ENCODE results near the gene SAT2. TPM values are rescaled to one million over a fixed set of nuclear protein-coding genes. Genes with fewer than 3 reads are reported as not detected.

Gene SAT2
- total and polyA plus RNA-seq, 10 of the 15 experiments (the other 5 are each of a cell fraction or from before 2014, with no cell fraction given): 14.6 to 44.0 (median 27.9) TPM

DNA sequence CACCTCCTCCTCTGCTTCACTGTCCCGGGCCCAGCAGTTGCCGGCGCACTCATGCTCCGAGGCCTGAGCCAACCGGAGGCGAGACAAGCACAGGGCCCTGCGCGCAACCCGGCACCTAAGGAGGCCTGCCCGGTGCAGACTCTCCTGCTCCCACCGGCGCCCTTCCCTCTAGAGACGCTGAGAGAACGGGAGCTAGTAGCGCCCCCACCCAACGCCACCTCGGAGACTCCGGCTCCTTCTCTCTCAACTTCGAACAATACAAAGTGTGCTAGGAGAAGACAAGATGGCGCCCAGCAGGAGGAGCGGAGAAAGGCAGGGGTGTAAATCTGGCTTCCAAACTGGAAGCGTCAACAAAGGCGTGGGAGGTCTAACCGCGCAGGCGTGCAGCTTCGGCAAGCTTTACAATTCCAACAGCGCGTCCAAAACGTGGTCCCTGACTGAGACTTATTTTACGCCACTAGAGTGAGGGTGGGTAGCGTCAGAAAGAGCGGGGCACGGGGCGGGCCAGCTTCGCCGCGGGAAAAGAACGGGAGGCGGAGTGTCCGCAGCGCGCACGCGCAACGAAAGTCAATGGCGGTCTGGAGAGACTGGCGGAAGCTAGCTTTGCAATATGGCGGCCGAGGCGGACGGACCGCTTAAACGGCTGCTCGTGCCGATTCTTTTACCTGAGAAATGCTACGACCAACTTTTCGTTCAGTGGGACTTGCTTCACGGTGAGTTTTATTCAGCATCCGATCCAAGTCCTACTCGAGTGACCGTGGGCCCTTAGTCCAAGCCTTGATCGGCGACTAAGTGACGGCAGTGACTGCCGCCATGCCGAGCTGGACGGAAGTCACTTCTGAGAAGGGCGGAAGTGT is 44.1 kb downstream of the SAT2 start, which contains the start of gene MPDU1 (continued):
- TF ChIP-seq PAX8 (IDR thresholded peaks at IDR 0.05): peak; percentile 75; the same call in 1 of the 2 replicates
- TF ChIP-seq ZZZ3 (IDR thresholded peaks at IDR 0.05; ENCODE audit: control insufficient read depth, insufficient read length, low read depth): no peak
- peak; percentile 66; the same call in 1 of the 2 replicates for TF ChIP-seq TARDBP (IDR thresholded peaks at IDR 0.05; ENCODE audit: borderline replicate concordance)
- peak; percentile 85 for TF ChIP-seq IKZF1 (conservative IDR thresholded peaks at IDR 0.05)
- peak; percentile 69; the same call in 1 of the 2 replicates for TF ChIP-seq CREB1 (IDR thresholded peaks at IDR 0.05; ENCODE audit: low read depth)
- TF ChIP-seq, protein P1, sequence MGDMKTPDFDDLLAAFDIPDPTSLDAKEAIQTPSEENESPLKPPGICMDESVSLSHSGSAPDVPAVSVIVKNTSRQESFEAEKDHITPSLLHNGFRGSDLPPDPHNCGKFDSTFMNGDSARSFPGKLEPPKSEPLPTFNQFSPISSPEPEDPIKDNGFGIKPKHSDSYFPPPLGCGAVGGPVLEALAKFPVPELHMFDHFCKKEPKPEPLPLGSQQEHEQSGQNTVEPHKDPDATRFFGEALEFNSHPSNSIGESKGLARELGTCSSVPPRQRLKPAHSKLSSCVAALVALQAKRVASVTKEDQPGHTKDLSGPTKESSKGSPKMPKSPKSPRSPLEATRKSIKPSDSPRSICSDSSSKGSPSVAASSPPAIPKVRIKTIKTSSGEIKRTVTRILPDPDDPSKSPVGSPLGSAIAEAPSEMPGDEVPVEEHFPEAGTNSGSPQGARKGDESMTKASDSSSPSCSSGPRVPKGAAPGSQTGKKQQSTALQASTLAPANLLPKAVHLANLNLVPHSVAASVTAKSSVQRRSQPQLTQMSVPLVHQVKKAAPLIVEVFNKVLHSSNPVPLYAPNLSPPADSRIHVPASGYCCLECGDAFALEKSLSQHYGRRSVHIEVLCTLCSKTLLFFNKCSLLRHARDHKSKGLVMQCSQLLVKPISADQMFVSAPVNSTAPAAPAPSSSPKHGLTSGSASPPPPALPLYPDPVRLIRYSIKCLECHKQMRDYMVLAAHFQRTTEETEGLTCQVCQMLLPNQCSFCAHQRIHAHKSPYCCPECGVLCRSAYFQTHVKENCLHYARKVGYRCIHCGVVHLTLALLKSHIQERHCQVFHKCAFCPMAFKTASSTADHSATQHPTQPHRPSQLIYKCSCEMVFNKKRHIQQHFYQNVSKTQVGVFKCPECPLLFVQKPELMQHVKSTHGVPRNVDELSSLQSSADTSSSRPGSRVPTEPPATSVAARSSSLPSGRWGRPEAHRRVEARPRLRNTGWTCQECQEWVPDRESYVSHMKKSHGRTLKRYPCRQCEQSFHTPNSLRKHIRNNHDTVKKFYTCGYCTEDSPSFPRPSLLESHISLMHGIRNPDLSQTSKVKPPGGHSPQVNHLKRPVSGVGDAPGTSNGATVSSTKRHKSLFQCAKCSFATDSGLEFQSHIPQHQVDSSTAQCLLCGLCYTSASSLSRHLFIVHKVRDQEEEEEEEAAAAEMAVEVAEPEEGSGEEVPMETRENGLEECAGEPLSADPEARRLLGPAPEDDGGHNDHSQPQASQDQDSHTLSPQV (IDR thresholded peaks at IDR 0.05): no peak
- no peak for TF ChIP-seq HDAC6 (IDR thresholded peaks at IDR 0.05; ENCODE audit: unreplicated experiment)
- TF ChIP-seq SMAD1 (IDR thresholded peaks at IDR 0.05; ENCODE audit: low read depth, partially characterized antibody): peak; percentile 45
- TF ChIP-seq E2F8 (IDR thresholded peaks at IDR 0.05; ENCODE audit: low read depth, partially characterized antibody): peak; percentile 93
- no peak for TF ChIP-seq IRF3 (IDR thresholded peaks at IDR 0.05)
- peak; percentile 69 for TF ChIP-seq ZBED1 (IDR thresholded peaks at IDR 0.05; ENCODE audit: borderline replicate concordance)
- TF ChIP-seq BACH1 (IDR thresholded peaks at IDR 0.05; ENCODE audit: borderline replicate concordance): peak; percentile 37
- TF ChIP-seq NR2F1 (conservative IDR thresholded peaks at IDR 0.05): no peak
- no peak for TF ChIP-seq NFXL1 (IDR thresholded peaks at IDR 0.05; ENCODE audit: borderline replicate concordance)
- TF ChIP-seq SRF (IDR thresholded peaks at IDR 0.05; ENCODE audit: low read depth in 2 of 2, low read length in 2 of 2): no peak
- no peak for TF ChIP-seq ESRRA (IDR thresholded peaks at IDR 0.05; ENCODE audit: low read length)
- TF ChIP-seq BMI1 (IDR thresholded peaks at IDR 0.05; ENCODE audit: borderline replicate concordance): no peak
- no peak for TF ChIP-seq RFX5 (IDR thresholded peaks at IDR 0.05; ENCODE audit: low read depth, low read length)
- TF ChIP-seq NR2C1 (IDR thresholded peaks at IDR 0.05): peak; percentile 87
- TF ChIP-seq ZBTB33 (IDR thresholded peaks at IDR 0.05): no peak

Data from GM12878 (cell line).